GM18868 (cell line): ENCODE data around the gene LMF1.

ENCODE experiments used
- ATAC-seq: cut with Tn5 transposase; IDR thresholded peaks from one replicate; pipeline ENCODE4 v1.9.1; 2021; ENCODE audit warnings: mild to moderate bottlenecking, moderate library complexity; ENCODE audit not compliant: unreplicated experiment

LMF1 gene

GRCh38 chr16:819336-820043 lies 151.3 kb downstream of the LMF1 start:
- no peak for ATAC-seq

- no peak for ATAC-seq
Measured at GRCh38 chr16:818592-818991, 152.2 kb downstream of the LMF1 start.

GRCh38 chr16:818132-818531 lies 152.7 kb downstream of the LMF1 start:
- no peak for ATAC-seq

- no peak for ATAC-seq
Measured at GRCh38 chr16:817001-817906, 153.5 kb downstream of the LMF1 start.

- ATAC-seq: no peak
Measured at GRCh38 chr16:815861-816260, 154.9 kb downstream of the LMF1 start.

DNA sequence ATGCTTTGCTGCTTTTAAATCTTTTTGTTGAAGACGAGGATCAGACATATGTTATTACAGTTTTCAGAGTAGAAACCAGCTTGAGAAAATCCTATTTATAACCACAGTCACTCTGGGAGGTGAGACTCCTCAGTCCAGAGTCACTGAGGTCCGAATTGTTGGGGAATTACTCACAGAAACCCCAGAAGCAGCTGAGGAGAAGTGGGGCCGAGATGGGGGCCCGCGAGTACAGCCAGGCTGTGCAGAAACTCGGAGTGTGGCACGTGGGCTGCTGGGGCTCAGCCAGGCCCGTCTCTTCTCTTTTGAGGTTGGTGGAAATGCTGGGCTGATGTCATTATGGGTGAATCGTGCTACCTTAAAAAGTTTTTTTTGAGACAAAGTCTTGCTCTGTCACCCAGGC lies 155.8 kb downstream of the LMF1 start:
- no peak for ATAC-seq

DNA sequence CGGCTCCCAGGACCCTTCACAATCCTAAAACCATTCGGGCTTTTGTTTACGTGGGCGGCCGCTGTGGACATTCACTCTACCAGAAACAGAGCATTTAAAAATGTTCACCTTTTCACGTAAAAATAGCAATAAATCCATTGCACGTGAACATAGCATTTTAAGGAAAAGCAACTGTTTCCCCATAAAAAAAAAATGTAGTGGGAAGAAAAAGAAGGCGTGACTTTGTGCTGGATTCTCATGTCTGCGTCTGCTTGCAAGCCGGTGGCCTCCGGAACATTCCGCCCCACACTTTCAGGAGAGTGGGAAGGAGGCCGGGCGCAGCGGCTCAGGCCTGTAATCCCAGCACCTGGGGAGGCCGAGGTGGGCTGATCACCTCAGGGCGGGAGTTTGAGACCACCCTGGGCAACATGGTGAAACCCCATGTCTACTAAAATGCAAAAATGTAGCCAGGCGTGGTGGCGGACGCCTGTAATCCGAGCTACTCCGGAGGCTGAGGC lies 156.8 kb downstream of the LMF1 start:
- ATAC-seq: no peak

DNA sequence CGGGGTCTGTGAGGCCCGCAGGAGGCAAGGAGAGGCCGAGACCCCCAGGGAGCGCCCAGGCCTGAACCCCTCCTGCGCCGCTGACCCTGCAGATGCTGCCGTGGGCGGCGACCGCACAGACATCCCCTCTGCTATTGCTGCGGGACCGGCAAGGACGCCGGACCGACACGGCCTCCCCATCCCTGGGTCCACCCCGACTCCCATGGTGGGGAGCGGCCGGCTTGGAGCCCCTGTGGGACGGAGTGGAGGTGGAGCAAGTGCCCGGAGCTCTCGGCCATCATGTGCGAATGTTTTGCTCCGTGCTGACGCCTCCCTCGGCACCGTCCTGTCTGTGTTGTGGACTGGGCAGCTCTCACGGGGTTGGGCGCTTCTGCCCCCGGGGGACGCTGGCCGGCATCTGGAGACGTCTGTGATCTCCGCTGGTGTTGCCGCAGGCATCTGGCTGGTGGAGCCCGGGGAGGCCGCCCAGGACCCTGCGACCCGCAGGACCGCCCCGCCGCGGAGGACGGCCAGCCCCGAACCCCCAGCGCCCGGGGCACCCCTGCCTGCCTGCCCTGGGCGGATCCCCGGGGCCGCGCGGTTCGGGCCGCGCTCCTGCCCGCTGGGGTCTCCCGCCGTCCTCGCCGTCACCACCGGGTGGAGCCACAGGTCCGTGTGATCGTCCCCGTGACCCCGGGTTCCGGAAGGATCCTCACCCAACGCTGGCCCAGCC lies 157.4 kb downstream of the LMF1 start:
- ATAC-seq: no peak

- ATAC-seq: no peak
Measured at GRCh38 chr16:808085-808386, 162.7 kb downstream of the LMF1 start.

DNA sequence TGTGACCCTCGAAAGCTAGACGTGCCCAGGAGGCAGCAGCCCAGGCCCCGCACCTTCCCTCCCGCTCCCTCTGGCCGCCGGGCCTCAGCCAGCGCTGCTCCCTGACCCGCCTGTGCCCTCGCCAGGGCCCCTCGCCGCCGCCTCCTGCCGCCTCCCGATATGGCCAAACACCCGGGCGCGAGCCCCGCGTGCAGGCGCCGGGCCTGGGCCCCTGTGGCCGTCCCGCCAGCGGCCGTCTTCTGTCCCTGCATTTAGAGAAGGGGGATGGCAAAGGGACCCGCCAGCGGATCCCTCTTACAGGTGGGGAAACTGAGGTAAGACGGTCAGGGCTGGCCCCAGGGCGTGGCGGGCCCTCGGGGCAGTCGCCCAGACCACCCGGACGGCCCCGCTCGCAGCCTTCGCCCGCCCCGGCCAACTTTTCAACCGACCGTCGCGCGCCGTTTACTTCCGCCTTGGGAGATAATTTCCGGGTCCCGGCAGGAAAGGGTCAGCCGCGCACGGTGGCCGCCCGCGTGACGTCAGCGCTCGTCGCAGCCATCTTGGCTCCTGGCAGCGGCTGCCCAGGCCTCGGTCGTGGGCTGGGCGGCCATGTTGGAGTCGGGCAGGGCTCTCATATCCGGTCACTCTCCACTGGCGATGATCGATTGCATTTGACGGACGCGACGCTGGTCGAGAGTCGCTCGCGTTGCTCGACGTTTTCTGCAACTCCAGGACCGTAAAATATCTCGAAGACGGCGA lies 163.3 kb downstream of the LMF1 start:
- ATAC-seq: peak; percentile 69

DNA sequence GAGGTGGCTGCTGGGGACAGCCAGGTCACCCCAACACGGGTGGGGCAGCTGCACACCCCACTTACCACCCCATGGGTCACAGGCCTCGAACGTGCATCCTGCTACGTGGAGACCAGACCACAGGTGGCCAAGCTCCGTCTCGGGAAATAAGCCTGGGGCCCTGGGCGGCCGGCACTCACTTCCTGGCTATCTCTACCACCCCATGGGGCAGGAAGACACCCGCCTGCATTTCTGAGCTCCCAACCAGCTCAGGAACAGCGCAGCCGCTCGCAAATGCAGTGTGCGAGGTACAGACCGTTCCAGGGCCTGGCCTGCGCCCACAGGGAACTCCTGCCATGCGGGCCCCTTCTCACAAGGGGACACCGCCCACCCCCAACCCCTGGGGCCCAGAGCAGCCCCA lies 165.3 kb downstream of the LMF1 start:
- ATAC-seq: no peak

- no peak for ATAC-seq
Measured at GRCh38 chr16:804193-805048, 166.4 kb downstream of the LMF1 start.

DNA sequence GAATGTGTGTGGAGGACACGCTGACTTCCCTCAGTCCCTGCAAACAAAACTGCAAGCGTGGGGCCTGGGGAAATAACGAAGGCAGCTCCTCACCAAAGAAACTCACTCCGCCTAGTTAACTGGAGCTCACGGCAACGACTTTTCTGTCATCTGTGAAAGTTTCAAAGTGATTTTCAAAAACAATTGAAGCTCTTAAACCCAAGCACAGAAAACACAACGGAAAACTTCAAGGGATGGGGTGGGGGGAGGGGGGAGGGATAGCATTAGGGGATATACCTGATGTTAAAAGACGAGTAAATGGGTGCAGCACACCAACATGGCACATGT lies 167.1 kb downstream of the LMF1 start:
- ATAC-seq: no peak
